OCI-LY1 (cell line): ENCODE data around the gene GFOD2.

Experiments used
- H2AFZ ChIP-seq: fragments of 200-600 bp; sonication (generic), shearing (Covaris generic); 2 replicates; pipeline ENCODE4 v1.6.0; 2014; ENCODE audit warnings: antibody characterized with exemption, mild to moderate bottlenecking, low read length
- H3F3A ChIP-seq: fragments of 200-600 bp; sonication (generic), shearing (Covaris generic); 2 replicates; pipeline ENCODE4 v1.6.0; 2014; ENCODE audit warnings: mild to moderate bottlenecking, antibody characterized with exemption, low read length, moderate library complexity; ENCODE audit not compliant: insufficient read depth
- H3K27ac ChIP-seq: fragments of 200-600 bp; sonication (generic); 2 replicates; pipeline ENCODE4 v1.5.1; 2014; ENCODE audit warnings: low read length, mixed run types, mild to moderate bottlenecking, low read depth; ENCODE audit not compliant: poor library complexity, severe bottlenecking
- H3K27me3 ChIP-seq: fragments of 200-600 bp; sonication (generic); 2 replicates; pipeline ENCODE4 v1.6.0; 2014; ENCODE audit warnings: antibody characterized with exemption, mild to moderate bottlenecking, low read length, moderate library complexity; ENCODE audit not compliant: insufficient read depth
- H3K36me3 ChIP-seq: fragments of 200-600 bp; sonication (generic); 2 replicates; pipeline ENCODE4 v1.6.1; 2014; ENCODE audit warnings: mild to moderate bottlenecking, antibody characterized with exemption, low read length, moderate library complexity, mixed read lengths; ENCODE audit not compliant: insufficient read depth
- H3K4me1 ChIP-seq: fragments of 200-600 bp; sonication (generic); 2 replicates; pipeline ENCODE4 v1.5.1; 2014; ENCODE audit warnings: mild to moderate bottlenecking, low read length, moderate library complexity; ENCODE audit not compliant: insufficient read depth, severe bottlenecking
- H3K4me2 ChIP-seq: fragments of 200-600 bp; sonication (generic), shearing (Covaris generic); 2 replicates; pipeline ENCODE4 v1.6.1; 2014; ENCODE audit warnings: low read length
- H3K4me3 ChIP-seq: fragments of 200-600 bp; sonication (generic); 2 replicates; pipeline ENCODE4 v1.5.1; 2014; ENCODE audit warnings: low read length, low read depth, mild to moderate bottlenecking, mixed read lengths; ENCODE audit not compliant: poor library complexity, severe bottlenecking
- H3K79me2 ChIP-seq: fragments of 200-600 bp; shearing (Covaris generic); 2 replicates; pipeline ENCODE4 v1.6.1; 2016; ENCODE audit warnings: mixed run types, low read length, mixed read lengths; ENCODE audit not compliant: insufficient read depth
- H3K9ac ChIP-seq: fragments of 200-600 bp; sonication (generic), shearing (Covaris generic); 2 replicates; pipeline ENCODE4 v1.6.1; 2014; ENCODE audit warnings: mild to moderate bottlenecking, low read length, mixed read lengths
- H3K9me2 ChIP-seq: fragments of 200-600 bp; sonication (generic), shearing (Covaris generic); 2 replicates; pipeline ENCODE4 v1.6.1; 2014; ENCODE audit warnings: low read depth, mild to moderate bottlenecking, low read length, mixed read lengths
- H3K9me3 ChIP-seq: fragments of 200-600 bp; shearing (Covaris generic); 2 replicates; pipeline ENCODE4 v1.6.1; 2014; ENCODE audit warnings: low read length, mixed read lengths
- H4K20me1 ChIP-seq: fragments of 200-600 bp; sonication (generic), shearing (Covaris generic); 2 replicates; pipeline ENCODE4 v1.6.0; 2016; ENCODE audit warnings: mild to moderate bottlenecking, low read length; ENCODE audit not compliant: insufficient read depth
- EZH2 ChIP-seq: fragments of 200-600 bp; sonication (generic), shearing (Covaris generic); IDR thresholded peaks from 2 replicates; pipeline ENCODE4 v1.8.0; 2017; ENCODE audit warnings: borderline replicate concordance, mixed run types, mild to moderate bottlenecking, antibody characterized with exemption, low read length, moderate library complexity, mixed read lengths
- TF ChIP-seq, protein P1 (sequence below): fragments of 200-600 bp; sonication (generic), shearing (Covaris generic); IDR thresholded peaks from 2 replicates; pipeline ENCODE4 v1.5.1; 2017; ENCODE audit warnings: mild to moderate bottlenecking, antibody characterized with exemption, low read length, moderate library complexity, mixed read lengths

The GFOD2 gene

DNA sequence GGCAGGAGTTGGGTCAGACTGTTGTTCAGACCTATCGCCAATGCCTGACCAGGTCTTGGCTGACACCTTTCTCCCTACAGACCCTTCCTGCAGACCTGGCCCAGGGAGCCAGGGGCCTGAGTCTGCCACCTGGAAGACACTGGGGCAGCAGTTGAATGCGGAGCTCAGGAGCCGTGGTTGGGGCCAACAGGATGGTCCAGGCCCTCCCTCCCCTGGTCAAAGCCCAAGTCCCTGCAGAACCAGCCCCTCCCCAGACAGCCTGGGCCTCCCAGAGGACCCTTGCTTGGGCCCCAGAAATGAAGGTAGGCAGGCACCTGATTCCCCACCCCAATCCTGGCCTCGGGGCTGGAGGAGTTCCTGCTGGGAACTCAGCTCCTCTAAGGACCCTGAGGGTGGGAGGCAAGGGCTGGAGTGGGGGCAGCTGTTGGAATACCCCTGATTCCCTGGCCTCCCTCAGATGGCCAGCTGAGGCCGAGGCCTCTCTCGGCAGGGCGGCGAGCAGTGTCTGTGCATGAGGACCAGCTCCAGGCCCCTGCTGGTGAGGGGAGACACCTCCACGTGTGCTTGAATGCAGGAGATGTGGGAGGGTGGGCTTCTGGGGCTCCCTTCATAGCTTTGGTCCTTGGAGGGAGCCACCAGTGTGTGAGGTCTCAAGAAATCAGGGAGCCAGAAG is 62.6 kb downstream of the GFOD2 start:
- Histone ChIP-seq H3K4me3 (no peak overlapping the region), H3F3A (no peaks in the 10 kb centered on the region), H2AFZ (no peak overlapping the region), H3K9me3 (no peaks in the 10 kb centered on the region), H3K27me3 (no peaks in the 10 kb centered on the region), H3K9me2 (no peaks in the 10 kb centered on the region), H3K79me2 (no peaks in the 10 kb centered on the region), H4K20me1 (no peaks in the 10 kb centered on the region), H3K36me3 (peaks cover 59% of the 10 kb centered on the region), H3K4me2 (no peak overlapping the region), H3K9ac (no peak overlapping the region), H3K27ac (no peak overlapping the region), H3K4me1 (peaks cover 19% of the 10 kb centered on the region)
- TF ChIP-seq, protein P1, sequence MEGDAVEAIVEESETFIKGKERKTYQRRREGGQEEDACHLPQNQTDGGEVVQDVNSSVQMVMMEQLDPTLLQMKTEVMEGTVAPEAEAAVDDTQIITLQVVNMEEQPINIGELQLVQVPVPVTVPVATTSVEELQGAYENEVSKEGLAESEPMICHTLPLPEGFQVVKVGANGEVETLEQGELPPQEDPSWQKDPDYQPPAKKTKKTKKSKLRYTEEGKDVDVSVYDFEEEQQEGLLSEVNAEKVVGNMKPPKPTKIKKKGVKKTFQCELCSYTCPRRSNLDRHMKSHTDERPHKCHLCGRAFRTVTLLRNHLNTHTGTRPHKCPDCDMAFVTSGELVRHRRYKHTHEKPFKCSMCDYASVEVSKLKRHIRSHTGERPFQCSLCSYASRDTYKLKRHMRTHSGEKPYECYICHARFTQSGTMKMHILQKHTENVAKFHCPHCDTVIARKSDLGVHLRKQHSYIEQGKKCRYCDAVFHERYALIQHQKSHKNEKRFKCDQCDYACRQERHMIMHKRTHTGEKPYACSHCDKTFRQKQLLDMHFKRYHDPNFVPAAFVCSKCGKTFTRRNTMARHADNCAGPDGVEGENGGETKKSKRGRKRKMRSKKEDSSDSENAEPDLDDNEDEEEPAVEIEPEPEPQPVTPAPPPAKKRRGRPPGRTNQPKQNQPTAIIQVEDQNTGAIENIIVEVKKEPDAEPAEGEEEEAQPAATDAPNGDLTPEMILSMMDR = no peak
- no peak for TF ChIP-seq EZH2

DNA sequence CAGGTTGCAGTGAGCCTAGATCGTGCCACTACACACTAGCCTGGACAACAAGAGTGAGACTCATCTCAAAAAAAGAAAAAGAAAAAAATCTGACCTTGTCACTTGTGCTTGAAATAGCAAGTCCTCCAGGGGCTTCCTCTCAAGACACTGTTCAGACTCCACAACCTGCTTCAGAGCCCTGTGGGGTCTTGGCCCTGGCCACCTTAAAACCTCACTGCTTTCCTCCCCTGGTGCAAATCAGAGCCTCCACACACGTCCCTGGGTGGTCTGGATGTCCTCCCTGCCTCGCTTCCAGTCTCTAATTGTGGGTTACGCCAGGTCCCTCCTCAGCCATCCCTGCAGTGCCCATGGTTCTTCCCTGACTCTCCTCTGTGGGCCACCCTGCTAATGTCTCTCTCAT is 63.8 kb downstream of the GFOD2 start:
- H3K9ac ChIP-seq = no peak overlapping the region; the same call in 1 of the 2 replicates
- no peak overlapping the region for H3K4me3 ChIP-seq
- H3K27ac ChIP-seq = no peak overlapping the region
- TF ChIP-seq EZH2 = no peak
- TF ChIP-seq, protein P1 = no peak
- H3K4me1 ChIP-seq = peaks cover 13% of the 10 kb centered on the region
- no peaks in the 10 kb centered on the region for H3K9me2 ChIP-seq
- H3K4me2 ChIP-seq = no peak overlapping the region
- no peaks in the 10 kb centered on the region for H3K27me3 ChIP-seq
- no peaks in the 10 kb centered on the region for H3K9me3 ChIP-seq
- H3F3A ChIP-seq = no peaks in the 10 kb centered on the region
- H3K79me2 ChIP-seq = no peaks in the 10 kb centered on the region
- H3K36me3 ChIP-seq = peaks cover 70% of the 10 kb centered on the region
- H4K20me1 ChIP-seq = no peaks in the 10 kb centered on the region
- H2AFZ ChIP-seq = no peak overlapping the region

DNA sequence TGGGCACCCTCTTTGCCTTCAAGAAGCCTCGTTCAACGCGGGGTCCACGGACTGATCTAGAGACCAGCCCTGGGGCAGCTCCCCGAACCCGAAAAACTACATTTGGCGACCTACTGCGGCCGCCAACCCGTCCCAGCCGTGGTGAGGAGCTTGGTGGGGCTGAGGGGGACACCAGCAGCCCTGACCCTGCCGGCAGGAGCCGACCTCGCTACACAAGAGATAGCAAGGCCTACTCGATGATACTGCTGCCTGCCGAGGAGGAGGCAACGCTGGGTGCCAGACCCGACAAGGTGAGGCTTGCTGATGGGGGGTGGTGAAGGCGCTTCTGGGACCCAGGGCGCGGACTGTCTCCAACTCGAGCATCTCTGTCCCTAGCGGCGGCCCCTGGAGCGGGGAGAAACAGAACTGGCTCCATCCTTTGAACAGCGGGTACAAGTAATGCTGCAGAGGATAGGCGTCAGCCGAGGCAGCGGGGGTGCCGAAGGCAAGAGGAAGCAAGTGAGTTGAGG is 64.7 kb downstream of the GFOD2 start:
- Histone ChIP-seq H3K9me3 (no peaks in the 10 kb centered on the region), H2AFZ (no peak overlapping the region), H3K9me2 (no peaks in the 10 kb centered on the region), H3K9ac (no peak overlapping the region), H3K4me2 (no peak overlapping the region), H3K36me3 (peaks cover 79% of the 10 kb centered on the region), H3K27ac (no peak overlapping the region), H3K27me3 (no peaks in the 10 kb centered on the region), H3K4me3 (no peak overlapping the region), H3K79me2 (no peaks in the 10 kb centered on the region), H3F3A (no peaks in the 10 kb centered on the region), H3K4me1 (peaks cover 12% of the 10 kb centered on the region), H4K20me1 (no peaks in the 10 kb centered on the region)
- TF ChIP-seq, protein P1 = no peak
- no peak for TF ChIP-seq EZH2
